Retina (tissue), 1 donor: ENCODE measurements around the gene ZBED6.
A peak's percentile ranks its signal among the peaks of the same experiment; 100 is the strongest.
"Not testable (repeated sequence)": the region's sequence is repeated elsewhere in the genome, so short reads cannot be mapped to it uniquely, and the experiment has no call there.

Experiments used
- DNase-seq: peaks from one replicate; pipeline ENCODE4 v3.0.0-alpha.2; 2016

Gene ZBED6, protein sequence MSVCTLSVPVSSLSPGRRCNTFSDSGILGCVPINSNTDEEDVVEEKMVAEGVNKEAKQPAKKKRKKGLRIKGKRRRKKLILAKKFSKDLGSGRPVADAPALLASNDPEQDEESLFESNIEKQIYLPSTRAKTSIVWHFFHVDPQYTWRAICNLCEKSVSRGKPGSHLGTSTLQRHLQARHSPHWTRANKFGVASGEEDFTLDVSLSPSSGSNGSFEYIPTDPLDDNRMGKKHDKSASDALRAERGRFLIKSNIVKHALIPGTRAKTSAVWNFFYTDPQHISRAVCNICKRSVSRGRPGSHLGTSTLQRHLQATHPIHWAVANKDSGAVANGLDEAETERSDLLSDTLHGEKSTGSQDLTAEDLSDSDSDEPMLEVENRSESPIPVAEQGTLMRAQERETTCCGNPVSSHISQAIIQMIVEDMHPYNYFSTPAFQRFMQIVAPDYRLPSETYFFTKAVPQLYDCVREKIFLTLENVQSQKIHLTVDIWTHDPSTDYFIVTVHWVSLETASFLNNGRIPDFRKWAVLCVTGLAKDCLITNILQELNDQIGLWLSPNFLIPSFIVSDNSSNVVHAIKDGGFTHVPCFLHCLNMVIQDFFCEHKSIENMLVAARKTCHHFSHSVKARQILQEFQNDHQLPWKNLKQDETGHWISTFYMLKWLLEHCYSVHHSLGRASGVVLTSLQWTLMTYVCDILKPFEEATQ (N-terminal part only)

DNA sequence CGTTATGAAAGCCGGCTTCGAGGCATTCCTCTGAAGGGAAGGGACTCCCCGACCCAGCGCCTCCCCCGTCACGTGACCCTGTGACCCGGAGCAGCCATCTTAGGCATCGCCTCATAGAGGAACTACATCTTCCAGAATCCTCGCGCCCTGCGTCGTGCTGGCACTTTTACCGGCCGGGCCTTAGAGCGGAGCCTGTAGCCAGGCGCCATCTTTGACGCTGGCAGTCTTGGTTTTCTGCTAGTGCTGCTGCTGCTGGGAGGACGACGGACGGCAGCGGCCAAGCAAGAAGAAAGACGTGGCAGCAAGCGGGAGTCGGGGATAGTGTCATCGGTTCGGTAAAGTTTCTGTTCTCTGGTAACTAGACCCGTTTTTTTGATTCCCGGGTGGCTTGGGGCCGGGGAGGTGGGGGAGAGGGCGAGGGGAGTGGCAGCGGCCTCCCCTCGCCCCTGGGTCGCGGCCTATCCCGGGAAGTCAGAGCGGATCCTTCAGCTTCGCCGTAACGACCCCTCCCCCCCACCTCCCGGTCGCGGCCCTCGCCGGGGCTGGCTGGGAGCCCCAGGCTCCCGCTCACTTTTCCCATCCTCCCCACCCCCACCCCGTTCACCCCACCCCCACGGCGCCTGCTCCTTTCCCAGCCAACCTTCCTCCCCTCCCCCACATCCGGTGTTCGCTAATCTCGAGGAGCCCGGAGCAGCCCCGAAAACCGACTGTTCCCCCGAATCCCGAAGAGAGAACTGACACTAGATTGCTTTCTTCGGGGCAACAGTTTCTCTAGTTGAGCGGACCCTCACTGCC is at the start of gene ZBED6, which contains the start of gene ZC3H11A:
Gene ZBED6, plus strand, starts transcription at position 183 of the 795 bp plus-strand sequence. CDS start 1,900 bp downstream, outside the sequence.
Gene ZC3H11A, plus strand, starts transcription at position 183 of the 795 bp plus-strand sequence. CDS start 21,448 bp downstream, outside the sequence.
- peak; percentile 93 for DNase-seq

DNA sequence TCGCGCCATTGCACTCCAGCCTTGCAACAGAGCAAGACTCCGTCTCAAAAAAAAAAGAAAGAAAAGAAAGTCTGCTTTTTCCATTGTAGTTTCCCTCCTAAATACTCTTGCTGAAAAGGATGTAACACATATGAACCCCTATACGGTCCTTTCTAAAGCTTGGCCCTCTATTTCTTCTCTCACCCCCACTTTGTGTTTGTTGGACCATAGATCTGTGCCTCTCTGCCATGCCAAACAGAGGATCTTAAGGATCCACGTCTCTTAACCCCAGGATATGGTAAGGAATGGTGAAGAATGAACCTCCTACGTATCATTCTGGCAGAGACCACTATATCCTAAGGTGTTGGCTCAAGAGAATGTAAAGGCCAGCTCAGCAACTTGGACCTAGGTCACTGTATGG is 49.1 kb upstream of the ZBED6 start:
- no peak for DNase-seq

DNA sequence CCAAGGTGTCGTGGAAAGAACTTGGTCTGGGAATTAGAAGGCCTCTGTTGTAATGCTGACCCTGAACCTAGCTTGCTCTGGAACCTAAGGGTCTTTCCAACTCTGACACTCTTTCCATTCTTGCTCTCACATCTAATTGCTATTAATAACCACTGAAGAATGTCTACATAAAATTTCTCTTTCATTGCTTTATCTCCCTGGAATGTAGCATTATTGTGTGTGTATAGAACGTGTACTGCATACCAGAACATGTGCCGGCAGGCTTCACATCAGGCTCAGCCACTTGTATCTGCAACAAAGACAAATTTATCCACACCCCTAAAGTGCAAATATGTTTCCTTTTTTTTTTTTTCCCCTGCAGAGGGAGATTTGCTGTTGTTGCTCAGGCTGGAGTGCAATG is 44.4 kb upstream of the ZBED6 start:
- no peak for DNase-seq

DNA sequence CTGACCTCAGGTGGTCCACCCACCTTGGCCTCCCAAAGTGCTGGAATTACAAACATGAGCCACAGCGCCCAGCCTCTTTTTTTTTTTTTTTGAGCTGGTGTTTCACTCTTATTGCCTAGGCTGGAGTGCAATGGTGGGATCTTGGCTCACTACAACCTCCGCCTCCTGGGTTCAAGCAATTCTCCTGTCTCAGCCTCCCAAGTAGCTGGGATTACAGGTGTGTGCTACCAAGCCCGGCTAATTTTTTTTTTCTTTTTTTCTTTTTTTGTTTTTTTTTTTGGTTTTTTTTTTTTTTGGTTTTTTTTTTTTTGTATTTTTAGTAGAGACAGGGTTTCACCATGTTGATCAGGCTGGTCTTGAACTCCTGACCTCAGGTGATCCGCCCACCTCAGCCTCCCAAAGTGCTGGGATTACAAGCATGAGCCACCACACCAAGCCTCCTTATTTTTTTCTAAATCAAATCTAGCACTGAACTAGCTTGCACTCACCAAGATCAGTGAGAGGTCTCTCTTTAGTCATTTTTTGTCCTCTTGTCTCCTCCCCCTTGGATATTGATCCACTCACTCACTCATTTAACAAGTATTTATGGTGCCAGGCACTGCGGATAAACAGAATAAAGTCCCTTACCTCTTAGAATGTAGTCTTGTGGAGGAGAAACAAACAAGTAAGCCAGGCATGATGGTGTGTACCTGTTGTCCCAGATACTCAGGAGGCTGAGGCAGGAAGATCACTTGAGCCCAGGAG is 43.6 kb upstream of the ZBED6 start:
- DNase-seq: not testable (repeated sequence)

DNA sequence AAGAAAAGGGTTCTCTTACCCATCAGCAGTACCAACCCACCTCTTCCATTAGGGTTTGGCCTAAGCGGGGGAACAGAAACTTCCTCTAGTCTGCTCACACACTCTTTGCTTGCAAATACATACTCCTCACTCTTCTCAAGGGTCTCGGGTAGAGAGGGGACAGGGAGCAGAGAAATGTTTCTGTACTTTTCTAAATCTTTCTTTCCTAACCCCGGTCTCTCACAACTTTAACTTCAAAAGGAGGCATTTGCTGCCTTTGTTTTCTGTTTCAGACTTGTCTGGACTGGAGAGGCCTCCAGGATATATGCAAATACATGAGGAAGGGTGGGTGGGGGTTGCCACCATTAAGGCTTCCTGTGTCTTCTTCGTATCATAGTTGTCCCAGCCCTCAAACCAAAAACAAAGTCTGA is 41.0 kb upstream of the ZBED6 start:
- no peak for DNase-seq

DNA sequence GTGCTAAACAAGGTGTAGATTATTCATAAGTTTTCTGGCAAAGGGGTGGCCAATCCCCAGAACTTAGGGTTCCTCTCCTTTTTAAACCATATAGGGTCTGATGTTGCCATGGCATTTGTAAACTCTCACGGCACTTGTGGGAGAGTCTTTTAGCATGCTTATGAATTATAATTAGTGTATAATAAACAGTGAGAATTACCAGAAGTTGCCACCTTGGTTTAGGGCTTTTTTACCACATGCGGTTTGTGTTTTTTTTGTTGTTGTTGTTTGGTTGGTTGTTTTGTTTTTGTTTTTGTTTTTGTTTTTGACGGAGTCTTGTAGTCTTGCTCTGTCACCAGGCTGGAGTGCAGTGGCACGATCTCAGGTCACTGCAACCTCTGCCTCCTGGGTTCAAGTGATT is 39.4 kb upstream of the ZBED6 start:
- no peak for DNase-seq

DNA sequence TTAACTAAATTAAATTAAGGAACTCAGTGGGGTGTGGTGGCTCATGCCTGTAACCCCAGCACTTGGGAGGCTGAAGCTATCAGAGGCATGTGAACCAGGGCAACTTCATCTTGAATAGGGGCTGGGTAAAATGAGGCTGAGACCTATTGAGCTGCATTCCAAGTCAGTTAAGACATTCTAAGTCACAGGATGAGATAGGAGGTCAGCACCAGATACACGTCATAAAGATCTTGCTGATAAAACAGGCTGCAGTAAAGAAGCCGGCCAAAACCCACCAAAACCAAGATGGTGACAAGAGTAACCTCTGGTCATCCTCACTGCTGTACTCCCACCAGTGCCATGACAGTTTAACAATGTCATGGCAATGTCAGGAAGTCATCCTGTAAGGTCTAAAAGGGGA is 36.7 kb upstream of the ZBED6 start:
- DNase-seq: not testable (repeated sequence)

DNA sequence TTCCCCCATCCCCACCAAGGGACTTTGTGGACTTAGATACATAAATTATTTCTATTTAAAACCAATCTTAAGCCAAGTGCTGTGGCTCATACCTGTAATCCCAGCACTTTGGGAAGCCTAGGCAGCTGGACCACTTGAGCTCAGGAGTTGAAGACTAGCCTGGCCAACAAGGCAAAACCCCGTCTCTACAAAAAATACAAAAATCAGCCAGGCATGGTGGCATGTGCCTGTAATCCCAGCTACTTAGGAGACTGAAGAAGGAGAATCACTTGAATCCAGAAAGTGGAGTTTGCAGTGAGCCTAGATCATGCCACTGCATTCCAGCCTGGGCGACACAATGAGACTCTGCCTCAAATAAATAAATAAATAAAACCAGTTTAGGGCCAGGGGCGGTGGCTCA is 34.9 kb upstream of the ZBED6 start:
- no peak for DNase-seq

DNA sequence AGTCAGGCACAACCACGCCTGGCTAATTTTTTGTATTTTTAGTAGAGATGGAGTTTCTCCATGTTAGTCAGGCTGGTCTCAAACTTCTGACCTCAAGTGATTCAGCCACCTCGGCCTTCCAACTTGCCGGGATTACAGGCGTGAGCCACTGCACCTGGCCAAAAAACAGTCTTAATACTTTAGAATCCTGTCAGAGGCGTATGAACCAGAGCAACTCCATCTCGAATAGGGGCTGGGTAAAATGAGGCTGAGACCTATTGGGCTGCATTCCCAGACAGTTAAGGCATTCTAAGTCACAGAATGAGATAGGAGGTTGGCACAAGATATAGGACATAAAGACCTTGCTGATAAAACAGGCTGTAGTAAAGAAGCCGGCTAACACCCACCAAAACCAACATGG is 33.5 kb upstream of the ZBED6 start:
- not testable (repeated sequence) for DNase-seq

DNA sequence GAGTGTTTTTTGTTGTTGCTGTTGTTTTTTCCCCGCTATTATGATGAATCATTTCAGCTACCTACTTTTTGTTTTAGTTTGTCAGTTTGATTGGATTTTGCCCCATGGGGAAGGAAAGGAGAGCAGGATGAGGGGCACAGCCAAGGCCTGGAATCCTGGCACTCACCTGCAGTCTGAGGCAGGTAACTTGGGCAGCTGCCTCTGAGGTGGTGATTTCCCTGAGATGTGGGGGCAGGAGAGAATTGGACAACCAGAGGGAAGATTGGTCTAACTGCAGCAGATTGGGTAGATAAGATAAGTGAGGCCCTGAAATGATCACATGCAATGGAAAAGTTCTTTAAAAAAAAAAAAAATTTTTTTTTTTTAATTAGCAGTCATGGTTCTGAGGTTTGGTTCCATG is 31.9 kb upstream of the ZBED6 start:
- DNase-seq: no peak

DNA sequence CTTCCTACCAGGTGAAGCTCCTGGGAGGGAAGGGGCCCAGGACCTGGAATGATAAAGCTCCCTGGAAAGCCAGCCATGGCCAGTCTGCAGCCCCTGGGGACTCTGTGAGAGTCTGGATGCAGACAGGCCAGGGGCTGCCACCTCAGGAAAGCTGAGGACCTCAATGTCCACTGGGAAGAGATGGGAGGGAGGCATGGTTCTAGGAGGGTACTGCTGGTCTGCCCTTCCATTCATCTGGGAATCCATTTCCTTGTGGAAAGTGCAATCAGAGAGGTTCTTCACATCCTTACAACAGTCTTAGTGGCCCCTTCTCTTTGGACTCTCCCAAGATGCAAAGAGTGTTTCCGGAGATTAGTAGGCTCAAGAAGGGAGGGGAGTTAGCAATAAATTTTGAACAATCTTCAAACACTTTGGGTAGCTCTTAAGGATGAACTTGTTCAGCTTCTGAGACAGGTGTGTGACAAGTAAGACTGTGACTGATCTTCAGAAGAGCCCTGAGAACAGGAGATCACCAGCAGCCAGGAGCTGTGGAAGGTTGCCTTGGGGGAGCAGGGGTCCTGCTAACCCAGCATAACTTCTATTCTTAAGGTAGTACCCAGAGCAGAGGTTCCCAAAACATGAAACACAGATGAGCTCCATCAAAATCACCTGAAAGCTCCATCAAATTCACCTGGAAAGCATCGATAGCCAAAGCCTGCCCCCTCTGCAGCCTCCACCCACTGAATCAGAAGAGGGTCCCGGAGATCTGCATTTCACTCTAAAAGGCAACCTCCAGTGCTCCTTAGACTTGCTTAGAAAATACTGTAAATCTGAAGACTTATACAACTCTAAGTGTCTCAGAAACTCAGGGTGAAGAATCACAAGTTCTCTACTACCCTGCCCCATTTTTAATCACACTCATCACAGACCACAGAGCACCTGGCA is 31.1 kb upstream of the ZBED6 start:
- DNase-seq: no peak

DNA sequence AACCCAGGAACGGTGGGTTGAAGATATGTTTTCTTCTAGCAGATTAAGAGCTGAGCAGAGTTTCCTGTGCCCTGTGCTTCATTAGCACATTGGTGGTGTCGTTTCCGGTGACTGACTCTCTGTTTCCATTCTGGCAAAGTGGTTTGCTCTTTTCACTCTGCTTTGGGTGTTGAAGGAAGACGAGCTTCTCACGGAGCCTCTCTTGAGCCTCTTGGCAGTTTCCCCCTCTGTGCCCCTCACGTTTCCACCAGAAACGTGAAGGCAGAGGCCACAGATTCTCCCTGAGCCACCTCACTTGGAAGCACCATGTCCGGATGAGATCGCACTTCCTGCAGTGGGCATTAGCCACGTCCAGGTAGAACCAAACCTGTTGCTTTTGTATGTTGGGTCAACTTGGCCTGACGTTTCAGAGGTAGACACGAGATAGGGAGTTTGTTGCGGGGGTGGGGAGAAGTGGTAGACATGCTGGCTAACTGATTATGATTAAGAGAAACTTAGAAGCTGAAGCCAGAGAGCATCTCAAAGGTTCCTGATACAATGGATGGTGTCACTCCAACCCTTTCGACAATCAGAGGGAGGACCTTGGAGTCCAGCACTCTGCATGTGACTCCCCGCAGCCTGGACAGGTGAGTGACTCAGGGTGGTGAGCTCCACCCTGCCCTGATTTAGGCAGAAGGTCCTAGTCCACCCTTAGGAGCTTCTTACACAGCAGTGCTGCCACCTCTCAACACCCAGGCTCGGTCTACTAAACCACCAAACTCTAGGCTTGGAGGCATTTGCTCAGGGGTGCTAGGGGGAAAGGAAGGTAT is 30.2 kb upstream of the ZBED6 start, which contains the start of gene LAX1:
Gene LAX1, plus strand, starts transcription at position 155 of the 809 bp plus-strand sequence. Its CDS starts 383 bp downstream, at position 538.
- no peak for DNase-seq

DNA sequence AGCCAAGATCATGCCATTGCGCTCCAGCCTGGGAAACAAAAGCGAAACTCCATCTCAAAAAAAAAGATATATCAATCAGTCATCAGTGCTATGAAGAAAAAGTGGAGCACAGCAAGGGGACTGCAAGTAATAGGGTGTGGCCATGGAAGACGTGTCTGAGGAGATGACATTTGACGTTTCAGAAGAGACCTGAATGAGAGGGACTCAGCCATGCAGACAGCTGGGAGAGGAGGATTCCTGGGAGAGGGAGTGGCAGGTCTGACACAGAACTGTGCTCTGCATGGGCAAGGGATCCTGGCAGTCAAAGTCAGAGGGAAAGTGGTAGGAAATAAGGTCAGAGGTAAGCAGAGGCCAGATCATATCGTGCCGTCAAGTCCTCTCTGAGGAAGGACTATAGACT is 27.2 kb upstream of the ZBED6 start:
- no peak for DNase-seq

DNA sequence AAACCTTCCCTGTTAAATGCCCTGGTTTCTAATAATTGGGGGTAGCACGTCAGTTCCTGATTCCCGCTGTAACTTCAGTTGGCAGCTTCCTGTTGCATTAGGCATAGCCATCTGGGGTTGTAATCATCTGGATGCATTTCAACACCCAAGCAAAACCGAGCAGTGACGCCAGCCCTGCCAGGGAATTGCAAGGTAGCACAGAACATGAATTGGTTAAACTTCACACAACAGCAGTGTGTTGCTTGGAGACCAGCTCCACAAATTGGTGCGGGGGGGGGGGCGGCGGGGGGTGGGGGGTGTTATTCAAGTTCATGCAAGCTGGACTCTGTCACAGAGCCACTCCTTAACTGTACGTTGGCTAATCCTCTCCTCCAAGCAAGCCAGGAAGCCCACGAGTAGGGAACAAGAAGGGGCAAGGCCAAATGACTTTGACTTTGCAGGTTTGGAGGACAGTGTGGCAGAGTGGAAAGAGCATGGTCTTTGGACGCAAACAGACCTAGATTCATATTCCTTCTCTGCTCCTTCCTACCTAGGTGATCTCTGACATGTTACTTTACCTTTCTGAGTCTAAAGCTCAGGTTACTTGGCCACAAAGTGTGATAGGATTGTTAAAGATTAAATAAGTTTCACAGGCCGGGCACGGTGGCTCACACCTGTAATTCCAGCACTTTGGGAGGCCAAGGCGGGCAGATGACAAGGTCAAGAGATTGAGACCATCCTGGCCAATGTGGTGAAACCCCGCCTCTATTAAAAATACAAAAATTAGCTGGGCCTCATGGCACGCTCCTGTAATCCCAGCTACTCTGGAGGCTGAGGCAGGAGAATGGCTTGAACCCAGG is 25.7 kb upstream of the ZBED6 start:
- DNase-seq: peak; percentile 8

DNA sequence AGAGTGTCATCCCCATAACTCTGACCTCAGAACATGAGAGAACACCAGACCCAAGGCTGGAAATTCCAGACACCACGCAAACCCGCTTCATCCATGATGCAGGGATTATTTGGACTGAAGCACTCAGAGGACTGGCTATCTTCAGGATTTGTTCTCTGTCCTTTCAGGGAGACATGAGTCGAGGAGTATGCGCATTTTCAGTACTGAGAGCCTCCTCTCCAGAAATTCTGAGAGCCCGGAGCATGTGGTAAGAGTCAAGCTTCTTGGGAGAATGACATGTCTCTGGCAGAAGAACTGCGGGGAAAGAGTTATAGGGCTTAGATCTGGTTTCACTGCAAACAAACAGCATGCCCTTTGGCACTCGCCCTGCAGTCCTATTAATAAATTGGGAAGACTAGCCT is 23.5 kb upstream of the ZBED6 start:
- DNase-seq: no peak

DNA sequence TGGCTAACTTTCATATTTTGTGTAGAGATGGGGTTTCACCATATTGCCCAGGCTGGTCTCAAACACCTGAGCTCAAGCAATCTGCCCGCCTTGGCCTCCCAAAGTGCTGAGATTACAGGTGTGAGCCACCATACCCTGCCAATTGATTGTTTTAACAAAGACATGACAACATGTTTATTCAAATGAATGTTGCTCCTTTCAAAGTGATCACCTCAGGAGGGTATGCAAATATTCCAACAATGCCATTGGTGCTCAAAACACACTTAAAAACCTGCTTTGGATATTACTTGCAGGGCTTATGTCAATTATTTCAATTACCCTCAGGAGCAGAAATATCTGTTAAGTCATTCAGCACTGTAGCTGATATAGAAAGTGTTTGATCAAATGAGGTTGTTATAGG is 22.6 kb upstream of the ZBED6 start:
- DNase-seq: no peak

DNA sequence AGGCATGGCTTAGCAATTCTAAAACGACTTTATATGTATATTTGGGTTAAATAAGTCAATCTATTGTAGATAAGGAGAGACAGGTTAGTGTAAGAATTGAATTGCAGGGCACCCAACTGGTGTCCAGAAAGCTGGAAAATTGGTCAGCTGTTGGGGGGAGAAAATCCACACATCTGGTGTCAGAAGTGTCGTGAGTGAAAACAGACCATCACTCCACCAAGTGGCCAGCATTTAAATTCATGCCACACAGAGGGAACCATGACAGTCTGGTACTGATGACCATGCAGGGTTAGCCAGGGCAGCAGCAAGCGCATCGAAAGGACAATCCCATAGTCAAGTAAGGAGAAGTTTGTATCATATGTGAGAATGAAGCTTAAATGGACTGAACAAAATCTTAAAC is 18.8 kb upstream of the ZBED6 start:
- DNase-seq: peak; percentile 14

DNA sequence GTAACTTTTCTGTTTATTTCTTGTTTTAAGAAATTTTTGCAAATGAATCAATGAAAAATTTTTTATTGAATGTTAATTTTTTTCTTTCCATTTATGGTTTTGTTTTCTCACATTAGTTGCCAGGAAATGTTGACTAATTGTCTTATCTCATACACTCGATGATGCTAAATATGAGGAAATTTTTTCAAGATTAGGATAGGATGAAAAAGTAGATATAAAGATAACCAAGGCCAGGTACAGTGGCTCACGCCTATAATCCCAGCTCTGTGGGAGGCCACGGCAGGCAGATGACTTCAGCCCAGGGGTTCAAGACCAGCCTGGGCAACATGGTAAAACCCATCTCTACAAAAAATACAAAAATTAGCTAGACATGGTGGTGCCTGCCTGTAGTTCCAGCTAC is 17.8 kb upstream of the ZBED6 start:
- no peak for DNase-seq

DNA sequence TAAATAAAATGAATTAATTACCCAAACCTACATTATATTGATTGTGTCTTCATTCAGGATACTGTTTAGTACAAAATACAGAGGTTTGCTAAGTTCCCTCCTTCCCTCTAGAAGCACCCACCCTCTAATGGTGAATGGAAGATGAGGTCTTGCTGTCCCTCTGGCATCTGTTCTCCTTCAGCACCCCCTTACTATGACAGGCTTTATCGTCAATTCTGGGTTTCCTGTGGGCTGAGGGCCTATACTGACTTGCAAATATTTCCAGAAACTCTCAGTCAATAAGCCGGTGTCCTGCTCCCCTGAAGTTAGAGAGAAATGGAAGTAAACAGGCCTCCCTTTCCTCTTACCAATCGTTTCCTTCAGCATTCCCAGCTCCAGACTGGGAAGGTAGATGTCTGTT is 17.3 kb upstream of the ZBED6 start:
- DNase-seq: no peak
